GM12878 (cell line): ENCODE data around the gene PML. TPM values are rescaled to one million over a fixed set of nuclear protein-coding genes. Genes with fewer than 3 reads are reported as not detected.

Source experiments
- ATAC-seq: fragments of 200-7000 bp; cut with Tn5 transposase; 3 replicates; pipeline ENCODE4 v1.9.1; 2020; ENCODE audit warnings: mild to moderate bottlenecking, moderate library complexity
- BruUV-seq: library from RNA; stranded (reverse); fragments of 400-500 nt; replicated peaks from 2 replicates; lab custom pipeline; 2021; lab: Mats Ljungman, UMichigan
- CTCF ChIA-PET: fragments of 300-600 bp; sonication (Branson Sonifier 250); formaldehyde crosslinking; extraction: SDS; loops from one replicate; lab custom pipeline; 2021; ENCODE audit warnings: inconsistent platforms; lab: Yijun Ruan, JAX
- POLR2A ChIA-PET: fragments of 350-600 bp; formaldehyde crosslinking; extraction: SDS; loops from one replicate; lab custom pipeline; 2021; ENCODE audit warnings: inconsistent platforms; lab: Charles Lee
- RAD21 ChIA-PET: fragments of 300-600 bp; sonication (Branson Sonifier 250); formaldehyde crosslinking; loops from one replicate; lab custom pipeline; 2023; ENCODE audit warnings: antibody characterized with exemption; ENCODE audit not compliant: unreplicated experiment; lab: Charles Lee
- SMC1A ChIA-PET: fragments of 300-600 bp; sonication (Branson Sonifier 250); formaldehyde crosslinking; loops from one replicate; lab custom pipeline; 2023; ENCODE audit not compliant: unreplicated experiment, uncharacterized antibody; lab: Charles Lee
- DNase-seq: peaks from one replicate; pipeline ENCODE4 v3.0.0-alpha.2; 2011; ENCODE audit warnings: low read depth, low spot score
- FAIRE-seq: peaks from 3 replicates; lab custom pipeline; 2011; peaks lifted over from hg19 to GRCh38; lab: Jason Lieb, UNC
- H2AFZ ChIP-seq: 2 replicates; pipeline ENCODE4 v1.6.0; 2011; ENCODE audit warnings: low read depth, low read length, control low read depth; ENCODE audit not compliant: control insufficient read depth
- H3K27ac ChIP-seq: 2 replicates; pipeline ENCODE4 v1.5.1; 2011; ENCODE audit warnings: control low read depth; ENCODE audit not compliant: control insufficient read depth, insufficient read depth
- H3K27me3 ChIP-seq, 2 experiments: replicated peaks in 1 of 2; 2 replicates each; pipeline versions ENCODE4 v1.6.0 to v1.6.1; 2011; ENCODE audit warnings: low read length in 1 of 2; ENCODE audit not compliant: control insufficient read depth in 2 of 2, insufficient read depth in 2 of 2
- H3K36me3 ChIP-seq, 2 experiments: 2 replicates each; pipeline ENCODE4 v1.5.1; 2011; ENCODE audit warnings: low read length in 1 of 2; ENCODE audit not compliant: control insufficient read depth in 2 of 2, insufficient read depth in 2 of 2
- H3K4me1 ChIP-seq: 2 replicates; pipeline ENCODE4 v1.6.1; 2011; ENCODE audit warnings: mild to moderate bottlenecking, low read length, moderate library complexity, mixed read lengths; ENCODE audit not compliant: control insufficient read depth, insufficient read depth
- H3K4me2 ChIP-seq: 2 replicates; pipeline ENCODE4 v1.6.0; 2011; ENCODE audit warnings: control low read depth; ENCODE audit not compliant: control insufficient read depth, insufficient read depth
- H3K4me3 ChIP-seq: fragments of 200-600 bp; sonication (generic); 2 replicates; pipeline ENCODE4 v1.5.1; 2016
- H3K79me2 ChIP-seq: 2 replicates; pipeline ENCODE4 v1.6.0; 2011; ENCODE audit warnings: low read length; ENCODE audit not compliant: control insufficient read depth, insufficient read depth
- H3K9ac ChIP-seq: 2 replicates; pipeline ENCODE4 v1.8.0; 2011; ENCODE audit warnings: low read length, control low read depth, mixed read lengths; ENCODE audit not compliant: control insufficient read depth, insufficient read depth
- H3K9me3 ChIP-seq: replicated peaks from 3 replicates; pipeline ENCODE4 v1.5.1; 2011; ENCODE audit warnings: mild to moderate bottlenecking, low read length; ENCODE audit not compliant: control insufficient read depth, insufficient read depth
- H4K20me1 ChIP-seq: 2 replicates; pipeline ENCODE4 v1.6.0; 2011; ENCODE audit not compliant: control insufficient read depth, insufficient read depth
- EZH2 ChIP-seq: IDR thresholded peaks from 2 replicates; pipeline ENCODE4 v1.6.1; 2012; ENCODE audit warnings: low read depth, mild to moderate bottlenecking, control low read depth, inconsistent platforms, low read length, borderline replicate concordance; ENCODE audit not compliant: control insufficient read depth
- PAX5 ChIP-seq: IDR thresholded peaks from 2 replicates; pipeline ENCODE4 v1.6.1; 2011; ENCODE audit warnings: low read depth, low read length, borderline replicate concordance
- SUPT20H ChIP-seq: IDR thresholded peaks from 2 replicates; pipeline ENCODE4 v1.6.1; 2011; ENCODE audit warnings: low read depth, mild to moderate bottlenecking, low read length, moderate library complexity, borderline replicate concordance; ENCODE audit not compliant: control insufficient read depth
- WRNIP1 ChIP-seq: IDR thresholded peaks from 2 replicates; pipeline ENCODE4 v1.6.1; 2011; ENCODE audit warnings: low read depth, low read length, improper control_type of control experiment, borderline replicate concordance
- WGBS: methylation state at CpG from one replicate; pipeline ENCODE4 v1.1.6; 2016; ENCODE audit warnings: low lambda C conversion rate; ENCODE audit not compliant: insufficient replicate concordance, insufficient coverage; ENCODE audit errors: missing lambda C conversion rate; 5-methylcytosine and 5-hydroxymethylcytosine counted together
- in situ Hi-C: fragments of 300-500 bp; cut with MboI; formaldehyde crosslinking; loops from 9 replicates; pipeline ENCODE4 v1.14.3; 2018; ENCODE audit warnings: mixed read lengths
- intact Hi-C: fragments of 100-400 bp; cut with micrococcal nuclease; formaldehyde crosslinking; loops from one replicate; pipeline ENCODE4 v1.14.2; 2022; ENCODE audit not compliant: unreplicated experiment
- polyA plus RNA-seq, 11 experiments: library from polyadenylated mRNA; depleted of rRNA in 4 of 11; unstranded in 6 of 11; stranded (reverse) in 5 of 11; fragments of >200 nt; fragmentation: Nextera tagmentation in 4 of 11; fragmentation: Illumina TruSeq in 1 of 11; extraction: Ambion mirVana in 4 of 11; extraction: Trizol in 1 of 11; gene quantifications; 1 replicate in 1 of 11; 2 replicates in 10 of 11; pipeline versions ENCODE4 v1.2.1 to v1.2.3, GENCODE V29; 2011 to 2016; ENCODE audit warnings: inconsistent platforms in 2 of 11, missing spikeins in 2 of 11, low read depth in 1 of 11
- total RNA-seq, 4 experiments: library from RNA; depleted of rRNA in 3 of 4; stranded (reverse); fragments of >200 nt in 3 of 4; fragmentation: Illumina TruSeq in 1 of 4; extraction: Trizol in 1 of 4; gene quantifications; 2 replicates each; pipeline versions ENCODE4 v1.2.1 to v1.2.3, GENCODE V29; 2013 to 2021
- TF ChIP-seq, protein P1 (sequence below): fragments of 450-650 bp; formaldehyde crosslinking; IDR thresholded peaks from 2 replicates; pipeline ENCODE4 v1.4.0; 2020; ENCODE audit warnings: mild to moderate bottlenecking, moderate library complexity

The PML gene
- total and polyA plus RNA-seq, 10 of the 15 experiments (the other 5 are each of a cell fraction or from before 2014, with no cell fraction given), result 8.5 to 95.5 (median 30.8) TPM

DNA sequence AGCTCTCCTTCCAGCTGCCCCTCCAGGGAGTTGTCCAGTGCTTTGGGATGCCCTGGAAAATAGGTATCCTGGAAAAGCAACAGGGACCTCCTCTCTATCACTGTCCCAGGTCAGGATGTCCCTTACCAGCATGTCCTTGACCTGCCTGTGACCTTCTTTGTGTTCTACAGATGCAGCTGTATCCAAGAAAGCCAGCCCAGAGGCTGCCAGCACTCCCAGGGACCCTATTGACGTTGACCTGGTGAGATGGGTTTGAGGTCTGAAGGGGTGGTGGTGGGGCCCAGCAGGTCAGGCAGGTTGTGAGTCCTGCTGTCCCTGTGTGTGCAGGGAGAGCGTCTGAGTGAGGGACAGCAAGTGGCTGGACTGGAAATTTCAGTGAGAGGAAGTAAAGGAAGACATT is 30.2 kb downstream of the PML start:
- FAIRE-seq (no peak), DNase-seq (no peak), ATAC-seq (no peak)
- Histone ChIP-seq H3K9me3 (no peaks in the 10 kb centered on the region), H3K4me2 (no peak overlapping the region), H3K79me2 (peaks cover 6% of the 10 kb centered on the region), H3K4me1 (no peaks in the 10 kb centered on the region), H3K4me3 (no peak overlapping the region), H3K36me3 (peaks cover 30 to 33% of the 10 kb centered on the region in 2 experiments), H4K20me1 (no peaks in the 10 kb centered on the region; the same call in 1 of the 2 replicates), H3K9ac (no peak overlapping the region), H3K27me3 (no peaks in the 10 kb centered on the region), H3K27ac (no peak overlapping the region), H2AFZ (no peak overlapping the region)
- WGBS, result 42% methylated on average over 2 of the region's 2 CpGs
- SMC1A ChIA-PET, result interaction anchor here (0.7 to 1.2 kb wide), 3 partner anchors 14 to 52 kb away, joined by 3 read pairs; no protein-coding TSS in a partner anchor
- BruUV-seq, result no TSS peak
- TF ChIP-seq EZH2 (no peak), WRNIP1 (no peak), SUPT20H (no peak), PAX5 (no peak)
- intact Hi-C loops, result loop anchor here (5.0 kb wide), 1 partner anchor 52 kb away; no protein-coding TSS in a partner anchor
- POLR2A ChIA-PET, result interaction anchor here (0.9 kb wide), 1 partner anchor 17 kb away, joined by 3 read pairs; no protein-coding TSS in a partner anchor
- in situ Hi-C loops, result no loop called here
- CTCF ChIA-PET, result no interaction called here
- RAD21 ChIA-PET, result no interaction called here

DNA sequence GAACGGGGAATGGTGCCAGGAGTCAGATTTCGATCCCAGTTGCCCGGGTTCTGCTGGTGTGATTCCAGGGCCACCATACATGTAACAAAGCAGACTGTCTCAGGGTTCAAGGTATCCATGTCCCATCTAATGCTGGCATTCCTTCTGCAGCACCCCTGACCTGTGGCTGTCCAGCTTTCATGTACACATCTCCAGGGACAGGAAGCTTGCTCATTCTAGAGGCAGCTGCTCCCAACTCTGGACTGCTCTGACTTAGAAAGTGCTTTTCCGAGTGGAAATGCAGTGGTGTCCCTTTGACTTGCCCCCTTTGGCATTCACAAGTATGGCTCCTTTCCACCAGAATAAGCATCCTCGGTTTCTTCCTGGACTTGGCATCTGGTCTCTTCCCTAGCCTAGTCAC is 30.9 kb downstream of the PML start:
- no peak overlapping the region for H3K4me3 ChIP-seq
- in situ Hi-C loops (no loop called here), intact Hi-C loops (loop anchor here (5.0 kb wide), 1 partner anchor 53 kb away; no protein-coding TSS in a partner anchor)
- RAD21 ChIA-PET, result no interaction called here
- no peak overlapping the region for H2AFZ ChIP-seq
- H3K9me3 ChIP-seq, result no peaks in the 10 kb centered on the region
- no peaks in the 10 kb centered on the region for H3K4me1 ChIP-seq
- no peak overlapping the region for H3K27ac ChIP-seq
- CTCF ChIA-PET, result no interaction called here
- DNase-seq (no peak), FAIRE-seq (no peak), ATAC-seq (no peak)
- H3K36me3 ChIP-seq, result peaks cover 32 to 36% of the 10 kb centered on the region in 2 experiments
- no peaks in the 10 kb centered on the region; the same call in 1 of the 2 replicates for H4K20me1 ChIP-seq
- TF ChIP-seq, protein P1, sequence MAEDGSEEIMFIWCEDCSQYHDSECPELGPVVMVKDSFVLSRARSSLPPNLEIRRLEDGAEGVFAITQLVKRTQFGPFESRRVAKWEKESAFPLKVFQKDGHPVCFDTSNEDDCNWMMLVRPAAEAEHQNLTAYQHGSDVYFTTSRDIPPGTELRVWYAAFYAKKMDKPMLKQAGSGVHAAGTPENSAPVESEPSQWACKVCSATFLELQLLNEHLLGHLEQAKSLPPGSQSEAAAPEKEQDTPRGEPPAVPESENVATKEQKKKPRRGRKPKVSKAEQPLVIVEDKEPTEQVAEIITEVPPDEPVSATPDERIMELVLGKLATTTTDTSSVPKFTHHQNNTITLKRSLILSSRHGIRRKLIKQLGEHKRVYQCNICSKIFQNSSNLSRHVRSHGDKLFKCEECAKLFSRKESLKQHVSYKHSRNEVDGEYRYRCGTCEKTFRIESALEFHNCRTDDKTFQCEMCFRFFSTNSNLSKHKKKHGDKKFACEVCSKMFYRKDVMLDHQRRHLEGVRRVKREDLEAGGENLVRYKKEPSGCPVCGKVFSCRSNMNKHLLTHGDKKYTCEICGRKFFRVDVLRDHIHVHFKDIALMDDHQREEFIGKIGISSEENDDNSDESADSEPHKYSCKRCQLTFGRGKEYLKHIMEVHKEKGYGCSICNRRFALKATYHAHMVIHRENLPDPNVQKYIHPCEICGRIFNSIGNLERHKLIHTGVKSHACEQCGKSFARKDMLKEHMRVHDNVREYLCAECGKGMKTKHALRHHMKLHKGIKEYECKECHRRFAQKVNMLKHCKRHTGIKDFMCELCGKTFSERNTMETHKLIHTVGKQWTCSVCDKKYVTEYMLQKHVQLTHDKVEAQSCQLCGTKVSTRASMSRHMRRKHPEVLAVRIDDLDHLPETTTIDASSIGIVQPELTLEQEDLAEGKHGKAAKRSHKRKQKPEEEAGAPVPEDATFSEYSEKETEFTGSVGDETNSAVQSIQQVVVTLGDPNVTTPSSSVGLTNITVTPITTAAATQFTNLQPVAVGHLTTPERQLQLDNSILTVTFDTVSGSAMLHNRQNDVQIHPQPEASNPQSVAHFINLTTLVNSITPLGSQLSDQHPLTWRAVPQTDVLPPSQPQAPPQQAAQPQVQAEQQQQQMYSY (CRISPR knock-in tag), result no peak
- POLR2A ChIA-PET, result no interaction called here
- H3K4me2 ChIP-seq, result no peak overlapping the region
- H3K27me3 ChIP-seq, result no peaks in the 10 kb centered on the region
- no TSS peak for BruUV-seq
- H3K9ac ChIP-seq, result no peak overlapping the region
- 95% methylated on average over 5 of the region's 5 CpGs for WGBS
- H3K79me2 ChIP-seq, result peaks cover 2% of the 10 kb centered on the region; the same call in 1 of the 2 replicates
- SMC1A ChIA-PET, result no interaction called here
